K562 (cell line): ENCODE data around the gene TRIM51. TPM values are rescaled to one million over a fixed set of nuclear protein-coding genes. Genes with fewer than 3 reads are reported as not detected.

ENCODE experiments used
- C11orf30 ChIP-seq: fragments of 450-650 bp; IDR thresholded peaks from 2 replicates; pipeline ENCODE4 v1.6.1; 2016; ENCODE audit warnings: low read depth, mild to moderate bottlenecking
- MAFK ChIP-seq: IDR thresholded peaks from 2 replicates; pipeline ENCODE4 v1.6.1; 2011; ENCODE audit warnings: low read length, improper control_type of control experiment
- NEUROD1 ChIP-seq: fragments of 150-350 bp; IDR thresholded peaks from 2 replicates; pipeline ENCODE4 v1.6.1; 2014; ENCODE audit warnings: borderline replicate concordance, low read length, low read depth; ENCODE audit not compliant: partially characterized antibody
- ZNF184 ChIP-seq: sonication (generic); formaldehyde crosslinking; IDR thresholded peaks from 2 replicates; pipeline ENCODE4 v1.5.0; 2020; ENCODE audit warnings: missing genetic modification reagents
- ZNF274 ChIP-seq: IDR thresholded peaks from 2 replicates; pipeline ENCODE4 v1.6.1; 2011; ENCODE audit warnings: low read depth, mild to moderate bottlenecking, low read length, moderate library complexity, borderline replicate concordance
- ZNF318 ChIP-seq, 2 experiments: fragments of 450-650 bp; IDR thresholded peaks; 2 replicates each; pipeline ENCODE4 v1.6.1; 2016; ENCODE audit warnings: mild to moderate bottlenecking in 2 of 2, borderline replicate concordance in 1 of 2, low read depth in 1 of 2, moderate library complexity in 1 of 2
- polyA plus RNA-seq, 8 experiments: library from polyadenylated mRNA; depleted of rRNA in 4 of 8; stranded (reverse) in 5 of 8; unstranded in 3 of 8; fragments of >200 nt; fragmentation: Nextera tagmentation in 2 of 8; fragmentation: Illumina TruSeq in 1 of 8; extraction: Ambion mirVana in 2 of 8; extraction: Trizol in 1 of 8; gene quantifications; 2 replicates each; pipeline versions ENCODE4 v1.2.1 to v1.2.3, GENCODE V29; 2011 to 2014; ENCODE audit warnings: inconsistent platforms in 1 of 8, missing spikeins in 1 of 8
- total RNA-seq, 7 experiments: library from RNA; depleted of rRNA in 6 of 7; stranded (reverse); fragments of >200 nt in 6 of 7; fragmentation: Illumina TruSeq in 2 of 7; extraction: Trizol in 2 of 7; gene quantifications; 2 replicates each; pipeline versions ENCODE4 v1.2.1 to v1.2.3, GENCODE V29; 2011 to 2021; ENCODE audit warnings: low replicate concordance in 1 of 7

The TRIM51 gene
- total and polyA plus RNA-seq, 9 of the 15 experiments (the other 6 are each of a cell fraction or from before 2014, with no cell fraction given): not detected

- TF ChIP-seq ZNF318 (IDR thresholded peaks at IDR 0.05; ENCODE audit: borderline replicate concordance in 1 of 2, low read depth in 1 of 2) (no peak), NEUROD1 (no peak), ZNF274 (no peak), C11orf30 (peak; percentile 25; the same call in 1 of the 2 replicates), ZNF184 (CRISPR knock-in tag) (no peak), MAFK (peak; percentile 49)
These were observed 34.1 kb upstream of the TRIM51 start (continued) for GRCh38 chr11:55849037-55849436.
